Stimulated activated naive CD4-positive, alpha-beta T cell treated with Interleukin-2 at 50 U/mL for 16 hours (primary cell): ENCODE data around the gene ACSM5.
"Not testable (repeated sequence)": the region's sequence is repeated elsewhere in the genome, so short reads cannot be mapped to it uniquely, and the experiment has no call there.

ENCODE experiments used
- DNase-seq: peaks from one replicate; lab custom pipeline; 2025; lab: John Stamatoyannopoulos, UW

ACSM5 gene

GRCh38 chr16:20399185-20399584, 10.1 kb upstream of the ACSM5 start:
- no peak for DNase-seq

- DNase-seq, result no peak
Measured at GRCh38 chr16:20401066-20401465, 8.3 kb upstream of the ACSM5 start.

GRCh38 chr16:20401475-20402016, 7.8 kb upstream of the ACSM5 start:
- DNase-seq, result no peak

- DNase-seq, result no peak
Measured at GRCh38 chr16:20402651-20403050, 6.7 kb upstream of the ACSM5 start.

GRCh38 chr16:20404637-20405036, 4.7 kb upstream of the ACSM5 start, which contains the start of gene PDILT:
TSS of gene PDILT (minus strand) at chr16:20404737. CDS start at chr16:20399300, 5,437 bp downstream.
- DNase-seq, result no peak

- no peak for DNase-seq
Measured at GRCh38 chr16:20410121-20410723, 888 bp downstream of the ACSM5 start.

GRCh38 chr16:20411055-20411454, 1.7 kb downstream of the ACSM5 start:
- DNase-seq, result no peak

- DNase-seq, result no peak
Measured at GRCh38 chr16:20415541-20415940, 6.2 kb downstream of the ACSM5 start.

- DNase-seq, result not testable (repeated sequence)
Measured at GRCh38 chr16:20419093-20419492, 9.8 kb downstream of the ACSM5 start.

- DNase-seq, result not testable (repeated sequence)
Measured at GRCh38 chr16:20421748-20422147, 12.4 kb downstream of the ACSM5 start.

GRCh38 chr16:20423772-20424128, 14.4 kb downstream of the ACSM5 start:
- not testable (repeated sequence) for DNase-seq

GRCh38 chr16:20424129-20424866, 15.0 kb downstream of the ACSM5 start:
- no peak for DNase-seq

GRCh38 chr16:20427401-20427797, 18.1 kb downstream of the ACSM5 start:
- DNase-seq, result not testable (repeated sequence)

GRCh38 chr16:20429499-20429898, 20.2 kb downstream of the ACSM5 start:
- DNase-seq, result not testable (repeated sequence)

- not testable (repeated sequence) for DNase-seq
Measured at GRCh38 chr16:20430480-20430879, 21.1 kb downstream of the ACSM5 start.

- no peak for DNase-seq
Measured at GRCh38 chr16:20430948-20431347, 21.6 kb downstream of the ACSM5 start.

- not testable (repeated sequence) for DNase-seq
Measured at GRCh38 chr16:20438950-20439349, 29.6 kb downstream of the ACSM5 start.

- not testable (repeated sequence) for DNase-seq
Measured at GRCh38 chr16:20439820-20440231, 30.5 kb downstream of the ACSM5 start.

GRCh38 chr16:20440731-20441130, 31.4 kb downstream of the ACSM5 start:
- not testable (repeated sequence) for DNase-seq

GRCh38 chr16:20441191-20441590, 31.9 kb downstream of the ACSM5 start:
- DNase-seq, result no peak

- not testable (repeated sequence) for DNase-seq
Measured at GRCh38 chr16:20441859-20442258, 32.5 kb downstream of the ACSM5 start.

- DNase-seq, result not testable (repeated sequence)
Measured at GRCh38 chr16:20446652-20447393, 37.5 kb downstream of the ACSM5 start.
